NCI-H748 treated with DMSO at 0.1 percent for 48 hours (cell line): Measurements from ENCODE around the gene LY86.
"Not testable (repeated sequence)": the region's sequence is repeated elsewhere in the genome, so short reads cannot be mapped to it uniquely, and the experiment has no call there.

Experiments used
- DNase-seq: peaks from one replicate; lab custom pipeline; 2025; lab: John Stamatoyannopoulos, UW

Gene LY86

DNA sequence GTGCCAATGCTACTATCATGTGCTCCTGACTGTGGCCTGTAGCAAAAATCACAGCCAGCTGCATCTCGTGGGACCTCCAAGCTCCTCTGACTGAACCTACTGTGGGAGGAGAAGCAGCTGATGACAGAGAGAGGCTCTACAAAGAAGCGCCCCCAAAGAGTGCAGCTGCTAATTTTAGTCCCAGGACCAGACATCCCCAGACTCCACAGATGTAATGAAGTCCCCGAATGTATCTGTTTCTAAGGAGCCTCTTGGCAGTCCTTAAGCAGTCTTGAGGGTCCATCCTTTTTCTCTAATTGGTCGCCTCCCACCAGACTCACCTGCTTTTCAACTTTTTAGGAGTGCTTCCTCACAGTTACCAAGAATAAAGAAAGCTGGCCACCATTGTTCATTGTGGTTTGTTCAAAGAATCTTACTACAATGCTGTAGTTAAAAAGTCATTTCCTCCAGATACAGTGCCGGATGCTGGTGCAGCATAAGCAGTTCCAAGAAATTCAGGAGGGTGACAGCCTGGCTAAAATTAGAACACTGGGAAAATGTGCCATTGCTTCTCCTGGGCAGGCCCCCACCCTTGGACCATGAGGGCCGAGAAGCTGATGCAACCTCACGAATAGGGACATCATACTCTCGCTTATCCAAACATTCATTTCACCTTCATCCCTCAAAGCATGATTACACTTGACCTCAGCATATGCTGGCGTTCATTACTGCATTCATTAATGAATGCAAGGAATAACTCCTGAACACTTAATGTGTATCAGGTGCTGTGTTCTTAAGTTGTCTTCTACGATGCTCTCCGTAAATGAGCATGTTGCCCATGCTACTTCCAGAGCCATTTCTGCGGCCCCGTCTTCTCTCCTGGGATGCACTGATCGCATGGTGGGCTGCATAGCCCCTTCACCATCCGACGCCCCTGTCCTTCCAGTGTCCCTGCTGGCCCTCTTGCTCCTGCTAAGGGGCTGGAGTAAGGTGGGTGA, 66.4 kb downstream of the LY86 start:
- no peak for DNase-seq

DNA sequence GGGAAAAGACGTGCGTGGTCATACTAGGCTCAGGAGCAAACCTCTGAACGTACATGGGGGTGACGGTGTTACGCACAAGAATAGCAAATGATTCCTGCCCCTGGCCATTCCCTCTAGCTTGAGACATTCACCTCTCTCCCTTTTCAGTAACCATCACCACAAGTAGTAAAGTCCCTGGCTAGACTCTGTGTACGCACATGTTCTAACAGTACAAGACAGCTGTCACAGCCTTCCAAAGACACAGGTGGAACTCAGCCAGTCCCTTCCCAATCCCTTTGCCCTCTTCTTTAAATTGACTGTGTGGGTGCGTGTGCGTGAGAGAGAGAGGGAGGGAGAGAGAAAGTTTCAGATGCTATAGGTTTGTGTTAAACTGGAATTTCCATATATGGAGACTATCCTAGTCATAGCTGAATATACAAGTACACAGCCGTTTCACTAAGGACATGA, 67.3 kb downstream of the LY86 start:
- DNase-seq: no peak

DNA sequence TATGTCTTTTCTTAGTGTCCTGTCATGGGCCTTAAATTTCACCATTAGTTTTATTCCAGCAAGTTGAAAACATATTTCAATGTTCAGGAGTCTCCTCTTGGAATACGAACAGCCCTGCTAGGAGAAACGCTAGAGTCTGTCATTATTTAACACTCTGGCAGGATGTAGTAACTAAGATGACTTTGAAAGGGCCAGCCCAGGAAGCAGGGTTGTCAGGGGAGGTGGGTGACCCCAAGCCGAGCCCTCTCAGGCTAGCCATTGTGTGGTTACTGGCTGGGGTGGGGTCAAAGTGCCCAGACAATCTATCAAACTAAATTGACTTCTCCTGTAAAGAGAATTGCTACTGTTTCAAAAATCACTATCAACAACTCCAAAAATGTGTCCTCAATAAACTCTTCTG, 67.8 kb downstream of the LY86 start:
- no peak for DNase-seq

DNA sequence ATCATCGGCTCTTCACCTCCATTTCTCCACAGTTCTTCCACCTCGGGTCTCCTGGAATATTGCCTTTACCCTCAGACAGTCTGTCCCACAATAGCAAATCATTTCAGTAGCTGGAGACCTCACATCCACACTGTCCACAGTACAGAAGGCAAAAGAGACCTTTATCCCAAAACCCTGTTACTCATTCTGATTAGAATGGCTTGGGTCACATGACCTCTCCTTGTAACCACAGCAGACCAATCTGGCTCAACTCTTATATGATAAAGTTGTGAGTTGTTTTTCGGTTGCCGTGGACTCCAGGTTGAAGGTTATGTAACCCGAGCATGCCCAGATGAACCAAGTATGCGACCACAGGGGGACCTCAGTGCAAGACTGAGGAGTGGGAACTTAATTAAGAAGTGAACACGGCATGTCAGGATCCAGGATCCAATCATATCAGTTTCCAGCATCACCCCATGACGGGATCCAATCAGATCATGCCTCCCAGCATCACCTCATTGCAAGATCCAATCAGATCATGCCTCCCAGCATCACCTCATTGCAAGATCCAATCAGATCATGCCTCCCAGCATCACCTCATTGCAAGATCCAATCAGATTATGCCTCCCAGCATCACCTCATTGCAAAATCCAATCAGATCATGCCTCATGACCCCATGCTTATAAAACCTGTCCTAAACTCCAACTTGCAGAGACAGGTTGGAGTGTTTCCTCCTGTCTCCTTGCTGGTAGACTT, 68.7 kb downstream of the LY86 start:
- no peak for DNase-seq

DNA sequence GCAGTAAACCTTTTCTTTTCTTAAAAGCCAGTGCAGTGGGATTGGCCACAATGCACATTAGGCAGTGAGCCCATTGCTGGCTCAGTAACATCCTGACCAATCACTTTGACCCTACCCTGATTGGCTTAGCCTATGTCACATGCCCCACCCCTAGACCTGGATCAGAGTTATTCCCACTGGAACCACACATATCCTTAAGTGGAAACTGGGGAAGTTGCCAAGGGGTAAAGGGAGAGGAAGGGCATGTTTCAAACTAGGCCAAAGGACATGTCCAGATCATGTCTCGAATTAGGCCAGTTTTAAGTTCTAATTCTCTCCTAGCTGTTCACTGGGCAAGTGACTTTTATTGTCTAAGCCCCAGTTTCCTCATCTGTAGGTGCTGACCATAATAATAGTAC, 69.3 kb downstream of the LY86 start:
- DNase-seq: no peak

DNA sequence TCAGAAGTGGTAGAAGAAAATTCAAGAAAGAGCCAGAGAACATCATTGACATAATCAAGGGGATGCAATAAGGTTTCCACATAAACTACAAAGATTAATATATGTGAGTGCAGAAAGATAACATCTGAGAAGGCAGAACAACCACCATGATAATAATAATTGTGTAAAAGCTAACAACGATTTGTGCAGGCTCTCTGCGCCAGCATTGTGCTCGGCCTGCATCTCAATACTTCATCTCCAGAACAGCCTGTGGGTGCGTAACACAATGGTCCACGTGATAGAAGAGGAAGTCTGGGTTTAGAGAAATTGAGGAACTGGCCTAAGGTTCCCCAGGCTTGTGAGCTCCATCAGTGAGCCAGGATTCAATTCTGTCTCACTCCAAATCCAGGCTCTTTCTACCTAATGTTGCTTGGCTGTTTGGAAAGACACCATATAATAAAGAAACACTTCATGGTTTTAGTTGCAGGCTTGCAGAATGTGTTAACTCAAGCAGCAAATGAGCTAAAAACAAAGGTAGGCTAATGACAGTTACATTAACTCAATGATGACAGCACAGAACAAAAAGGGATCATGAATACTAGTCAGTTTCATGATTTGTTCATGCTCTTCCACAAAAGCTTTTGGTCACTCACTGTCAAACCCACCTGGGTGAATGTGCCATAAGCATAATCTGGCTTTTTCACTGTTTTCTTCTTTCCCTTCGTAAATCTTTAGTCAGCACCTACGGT, 71.2 kb downstream of the LY86 start:
- no peak for DNase-seq

DNA sequence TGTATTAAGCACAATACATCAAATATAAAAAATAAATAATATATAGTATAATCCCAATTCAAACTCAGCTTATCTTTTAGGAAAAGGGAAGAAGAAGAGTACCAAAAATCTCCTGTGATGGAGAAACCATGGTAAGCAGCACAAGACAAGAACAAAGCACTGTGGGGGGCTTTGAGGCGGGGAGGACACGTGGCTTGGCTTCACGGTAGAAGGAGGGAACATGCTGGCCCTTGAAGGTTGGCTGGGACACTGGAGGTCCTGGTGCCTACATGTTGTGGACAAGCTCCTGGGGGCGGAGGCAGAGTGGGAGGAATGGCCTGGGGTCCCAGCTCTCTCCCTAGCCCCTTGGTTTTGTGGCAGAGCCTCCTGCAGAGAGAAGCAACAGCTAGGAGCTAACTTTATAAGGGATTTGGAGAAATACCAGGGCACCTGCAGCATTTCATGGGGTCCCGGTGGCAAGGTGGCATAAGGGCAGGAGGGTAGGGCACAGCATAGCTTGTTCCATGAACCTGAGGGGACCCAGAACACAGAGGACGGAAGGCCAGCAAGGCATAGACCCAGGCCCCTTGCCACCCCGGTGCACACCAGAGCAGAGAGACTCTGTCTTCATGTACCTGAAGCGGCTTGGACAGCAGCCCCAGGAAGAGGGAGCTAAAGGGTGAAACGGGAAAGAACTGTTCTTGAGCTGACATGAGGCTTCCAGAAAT, 72.0 kb downstream of the LY86 start:
- DNase-seq: no peak

DNA sequence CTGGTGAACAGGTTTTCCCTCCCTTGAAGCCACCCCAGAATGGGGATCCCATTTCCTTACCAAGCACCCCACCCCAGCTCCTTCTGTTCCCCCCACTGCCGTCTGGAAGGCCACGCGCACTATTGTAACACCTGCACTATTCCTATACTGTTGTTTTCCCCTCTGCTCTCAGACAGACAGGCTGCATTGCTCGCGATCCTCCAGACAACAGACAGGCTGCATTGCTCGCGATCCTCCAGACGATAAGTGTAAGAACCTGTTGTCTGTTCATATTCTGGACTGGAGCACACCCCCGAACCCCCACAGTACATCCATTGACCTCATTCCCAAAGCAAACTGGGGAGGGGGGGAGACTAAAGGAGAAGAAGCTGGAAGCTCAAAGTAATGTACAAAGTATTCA, 72.7 kb downstream of the LY86 start:
- DNase-seq: no peak

DNA sequence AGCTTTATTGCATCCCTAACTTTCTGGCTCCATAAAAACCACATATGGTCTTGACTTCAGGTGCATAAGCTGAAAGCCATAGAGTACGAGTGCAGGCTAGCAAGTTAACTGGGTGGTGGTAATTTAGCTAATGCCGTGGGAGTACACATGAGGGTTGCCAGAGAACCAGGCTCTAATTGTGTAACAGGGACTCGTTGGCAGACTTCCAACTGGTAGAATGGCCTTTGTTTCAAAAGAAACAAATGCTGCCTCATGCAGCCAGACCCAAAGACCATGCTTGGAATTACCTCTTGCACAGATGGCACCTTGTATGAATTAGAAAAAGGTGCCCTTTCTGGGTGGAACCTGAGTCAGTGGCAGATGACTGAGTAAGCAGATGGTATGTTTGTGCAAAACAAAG, 73.2 kb downstream of the LY86 start:
- DNase-seq: peak; percentile 97

DNA sequence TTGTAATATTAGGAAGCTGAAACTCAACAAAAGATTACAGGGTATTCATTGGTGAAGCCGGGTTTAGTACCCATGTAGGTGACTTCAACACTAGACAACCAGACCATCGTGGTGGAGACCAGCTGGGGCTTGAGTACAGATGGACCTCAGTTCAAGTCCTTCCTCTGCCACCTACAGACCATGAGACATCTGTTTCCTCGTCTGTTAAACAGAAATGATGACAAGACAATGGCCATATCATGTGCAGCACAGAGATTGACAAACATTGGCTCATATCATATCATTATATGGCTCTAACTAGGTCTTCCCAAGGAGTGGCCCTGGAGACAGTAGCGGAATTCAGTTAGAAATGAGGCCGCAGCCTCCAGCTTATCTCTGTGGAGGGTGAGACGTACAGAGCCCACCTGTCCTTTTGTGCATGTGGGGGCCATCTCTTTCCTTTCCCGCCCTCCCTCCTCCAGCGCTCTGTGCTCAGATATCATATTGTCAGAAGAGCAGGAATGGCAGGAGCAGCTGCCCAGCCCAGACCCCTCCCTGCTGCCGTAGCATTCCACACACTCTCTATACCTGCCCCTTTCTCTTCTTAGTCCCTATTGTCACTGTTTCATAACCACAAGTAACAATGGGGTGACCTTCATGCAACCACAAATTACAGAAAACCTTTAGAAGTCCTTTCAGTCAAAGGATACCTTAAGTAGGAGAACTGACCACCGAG, 75.1 kb downstream of the LY86 start:
- peak; percentile 14 for DNase-seq

DNA sequence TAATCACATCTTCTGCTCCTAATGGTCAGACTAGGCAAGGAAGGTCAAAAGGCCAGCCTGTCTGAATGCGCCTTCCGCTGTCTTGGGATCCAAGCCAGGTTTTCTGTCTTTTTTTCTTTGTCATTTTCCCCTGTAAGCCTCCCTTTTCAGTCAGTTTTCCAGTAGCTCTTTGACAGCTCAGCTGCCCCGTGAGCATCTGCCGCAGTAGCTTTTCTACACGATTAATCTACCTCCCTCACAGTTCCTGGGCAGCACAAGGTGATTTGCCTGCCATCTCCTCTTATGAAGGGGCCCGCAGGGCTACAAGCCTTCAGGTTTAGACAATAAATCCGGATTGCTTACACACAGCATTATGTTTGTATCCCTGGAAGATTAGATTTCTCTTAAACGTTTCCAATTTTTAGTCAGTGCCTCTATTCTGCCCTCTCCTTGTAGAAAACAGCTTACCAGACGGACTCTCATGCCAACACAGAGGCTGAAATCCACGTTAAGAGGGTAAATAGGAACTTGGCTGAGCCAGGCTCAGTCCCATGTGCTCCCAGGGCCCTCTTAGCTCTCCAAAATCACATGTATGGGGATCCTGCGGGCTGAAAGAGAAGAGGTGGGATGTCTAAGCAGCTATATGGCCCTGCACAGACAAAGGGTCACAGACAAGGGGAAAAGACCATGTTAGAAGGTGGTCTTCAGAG, 77.2 kb downstream of the LY86 start:
- no peak for DNase-seq

DNA sequence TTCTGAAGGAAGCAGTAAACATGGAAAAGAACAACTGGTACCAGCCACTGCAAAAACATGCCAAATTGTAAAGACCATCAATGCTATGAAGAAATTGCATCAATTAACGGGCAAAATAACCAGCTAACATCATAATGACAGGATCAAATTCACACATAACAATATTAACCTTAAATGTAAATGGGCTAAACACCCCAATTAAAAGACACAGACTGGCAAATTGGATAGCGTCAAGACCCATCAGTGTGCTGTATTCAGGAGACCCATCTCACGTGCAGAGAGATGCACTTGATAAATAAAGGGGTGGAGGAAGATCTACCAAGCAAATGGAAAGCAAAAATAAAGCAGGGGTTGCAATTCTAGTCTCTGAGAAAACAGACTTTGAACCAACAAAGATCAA, 81.6 kb downstream of the LY86 start:
- not testable (repeated sequence) for DNase-seq

DNA sequence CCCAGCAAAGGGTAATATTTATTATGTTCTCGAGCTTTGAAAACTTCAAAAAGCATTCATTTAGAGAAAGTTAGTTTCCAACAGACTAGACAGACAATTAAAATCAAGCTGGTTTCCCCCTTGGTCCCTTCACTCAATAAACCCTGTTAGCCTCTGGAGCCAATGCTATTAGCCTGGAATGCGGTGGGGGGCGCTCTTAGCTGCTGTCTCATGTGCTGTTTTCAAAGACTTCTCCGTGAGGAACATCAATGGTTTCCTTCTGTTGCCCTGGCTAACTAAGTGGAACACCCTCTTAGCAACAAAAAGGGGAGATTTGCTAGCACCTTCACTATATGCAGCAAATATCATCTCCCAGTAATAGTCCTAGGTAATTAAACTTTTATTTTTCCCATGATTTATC, 86.4 kb downstream of the LY86 start:
- DNase-seq: peak; percentile 25

DNA sequence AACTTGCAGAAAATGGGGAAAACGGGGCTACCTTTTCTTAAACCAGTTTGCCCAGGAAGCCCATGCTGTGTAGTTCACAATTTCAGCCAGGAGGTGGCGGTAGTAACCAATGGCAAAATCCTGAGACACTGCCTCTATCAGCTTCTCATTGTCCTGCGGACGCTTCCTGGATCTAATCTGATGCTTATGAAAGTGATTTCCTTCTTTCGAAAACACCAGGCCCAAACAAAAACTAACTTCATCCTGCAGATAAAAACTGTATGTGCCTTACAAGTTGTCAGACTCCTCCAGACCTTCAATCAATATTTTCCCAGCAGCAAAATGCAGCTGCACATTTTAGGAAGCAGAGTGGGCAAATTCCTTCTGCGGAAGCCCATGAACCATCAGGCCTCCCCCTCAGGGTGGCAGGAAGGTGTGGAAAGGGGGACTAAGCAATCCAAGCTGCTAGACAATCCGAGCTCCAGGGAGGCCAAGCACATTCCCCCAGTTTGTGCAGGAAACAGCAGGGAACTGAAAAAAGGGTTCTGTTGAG, 88.5 kb downstream of the LY86 start:
- peak; percentile 61 for DNase-seq

DNA sequence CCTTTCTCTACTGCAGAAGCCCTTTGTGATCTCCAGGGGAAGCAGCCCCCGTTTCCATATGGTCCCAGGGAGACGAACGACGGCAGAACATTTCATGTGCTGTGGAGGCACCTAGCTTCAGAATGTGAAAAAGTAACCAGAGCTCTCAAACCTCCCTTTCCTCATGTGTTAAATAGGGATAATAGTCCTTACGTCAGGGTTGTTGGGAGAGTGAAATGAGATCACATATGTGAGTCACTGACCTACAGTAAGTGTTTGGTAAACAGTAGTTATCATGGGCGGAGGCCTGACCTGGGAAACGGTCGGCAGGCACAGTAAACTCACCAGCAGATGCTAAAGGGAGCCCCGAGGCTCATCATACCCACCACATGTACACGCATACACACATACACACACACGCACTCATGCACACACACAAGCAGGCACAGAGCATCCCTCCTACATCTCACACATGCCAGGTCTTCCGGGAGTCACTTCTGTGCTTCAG, 89.7 kb downstream of the LY86 start:
- DNase-seq: peak; percentile 98

DNA sequence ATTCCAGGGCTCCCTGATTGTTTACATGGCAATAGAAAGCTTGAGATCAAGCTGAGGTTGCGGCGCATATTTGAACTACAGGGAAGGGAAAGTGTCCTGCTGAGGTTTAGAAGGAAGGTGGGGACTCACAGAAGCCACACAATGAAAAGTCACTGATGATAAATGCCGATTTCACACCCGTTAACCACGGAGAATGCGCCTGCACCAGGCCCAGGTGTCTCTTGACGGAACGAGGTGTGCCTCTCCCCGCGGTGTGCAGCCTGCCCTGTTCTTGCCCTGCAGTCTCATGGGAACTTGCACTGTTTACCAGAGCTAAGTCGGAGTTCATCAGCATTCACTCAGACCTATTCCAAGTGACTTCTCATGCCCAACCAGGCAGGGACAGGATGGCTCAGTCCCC, 90.3 kb downstream of the LY86 start:
- DNase-seq: peak; percentile 62

DNA sequence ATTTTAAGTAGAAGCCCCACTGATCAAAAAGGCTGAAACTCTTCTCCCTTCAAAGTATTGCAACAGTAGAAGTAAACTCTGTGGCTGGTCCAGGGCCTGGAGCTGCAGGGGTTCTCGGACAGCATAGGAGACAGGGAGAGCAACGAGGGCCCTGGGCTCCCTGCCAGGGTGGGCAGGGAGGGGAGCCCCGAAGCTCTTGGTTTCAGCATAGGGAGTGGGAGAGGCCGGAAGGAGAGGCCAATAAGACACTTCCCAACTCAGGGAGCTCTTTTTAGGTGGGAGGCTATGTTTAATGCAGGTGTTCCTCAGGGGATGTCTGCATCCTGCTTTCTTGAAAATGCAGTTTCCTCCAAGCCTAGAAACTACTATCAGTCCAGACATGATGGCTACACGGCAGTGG, 91.1 kb downstream of the LY86 start:
- no peak for DNase-seq

DNA sequence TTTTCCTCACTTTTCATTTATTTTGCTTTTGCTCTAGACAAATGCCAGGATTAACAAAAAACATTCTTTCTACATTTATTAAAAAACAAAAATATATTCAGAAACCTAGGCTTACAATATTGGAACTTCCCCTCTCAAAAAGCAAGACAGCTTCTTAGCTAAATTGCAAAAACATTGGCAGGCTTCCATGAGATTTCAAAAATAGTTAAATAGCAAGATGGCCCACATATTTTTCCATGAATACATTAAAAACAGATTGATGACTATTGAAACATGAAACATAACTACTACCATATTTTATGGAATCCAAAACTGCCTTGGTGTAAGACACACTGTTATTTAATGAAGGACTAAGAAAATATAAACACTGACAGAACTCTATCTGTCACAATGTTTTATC, 92.0 kb downstream of the LY86 start:
- no peak for DNase-seq

DNA sequence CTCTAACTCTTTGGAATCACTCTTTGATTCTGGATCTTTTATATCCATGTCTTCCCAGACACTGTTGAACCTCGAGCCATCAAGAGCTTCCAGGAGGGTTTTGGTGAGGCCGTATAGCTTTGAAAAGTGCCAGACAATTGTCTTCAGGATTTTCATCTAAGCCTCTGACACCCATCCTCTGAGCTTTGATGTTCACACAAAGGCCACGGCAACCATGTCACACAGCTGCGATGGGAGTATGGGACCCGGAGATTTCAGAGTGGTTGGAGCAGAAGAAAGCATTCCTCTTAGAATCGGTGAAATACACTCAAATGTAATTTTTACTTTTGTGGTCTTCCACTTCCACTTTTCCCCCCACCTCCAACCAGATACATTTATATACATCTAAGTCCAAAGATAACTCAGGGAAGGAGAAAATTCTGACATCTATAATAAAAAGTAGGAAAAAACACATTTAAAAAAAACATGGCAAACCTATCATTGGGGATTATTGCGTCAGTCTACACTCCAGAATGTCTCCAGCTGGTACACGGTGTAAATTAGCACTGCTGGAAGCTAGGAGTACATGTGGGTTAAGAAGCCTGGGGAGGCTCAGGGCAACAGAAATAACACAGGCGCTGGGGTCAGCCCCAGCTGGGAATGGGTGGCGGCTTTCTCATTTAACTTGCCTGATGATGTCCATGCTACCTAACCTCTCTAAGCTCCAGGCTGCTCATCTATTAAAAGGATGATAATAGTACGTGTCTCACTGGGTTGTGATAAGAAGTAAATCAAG, 92.7 kb downstream of the LY86 start:
- DNase-seq: no peak
